K562 (cell line): ENCODE results near the gene ACSS2. TPM values are rescaled to one million over a fixed set of nuclear protein-coding genes. Genes with fewer than 3 reads are reported as not detected.

Experiments used
- ARID2 ChIP-seq: fragments of 450-650 bp; IDR thresholded peaks from 2 replicates; pipeline ENCODE4 v1.6.1; 2017; ENCODE audit warnings: antibody characterized with exemption, mild to moderate bottlenecking
- CC2D1A ChIP-seq: fragments of 450-650 bp; IDR thresholded peaks from 2 replicates; pipeline ENCODE4 v1.6.1; 2017; ENCODE audit warnings: mild to moderate bottlenecking
- CEBPG ChIP-seq, 3 experiments: fragments of 200-800 bp in 1 of 3; sonication (Bioruptor generic) in 1 of 3; sonication (generic) in 1 of 3; formaldehyde crosslinking in 1 of 3; IDR thresholded peaks in 2 of 3; conservative IDR thresholded peaks in 1 of 3; 2 replicates each; pipeline versions ENCODE4 v1.6.1 to v1.8.0; 2016 to 2022; ENCODE audit warnings: missing compliant biosample characterization in 2 of 3, missing genetic modification characterization in 2 of 3, mild to moderate bottlenecking in 1 of 3, missing genetic modification reagents in 1 of 3
- DIDO1 ChIP-seq: fragments of 450-650 bp; IDR thresholded peaks from 2 replicates; pipeline ENCODE4 v1.6.1; 2016; ENCODE audit warnings: low read depth, missing biosample characterization, missing genetic modification characterization
- ELF4 ChIP-seq: fragments of 450-650 bp; formaldehyde crosslinking; IDR thresholded peaks from 2 replicates; pipeline ENCODE4 v1.4.0; 2022; ENCODE audit warnings: missing genetic modification characterization
- HLTF ChIP-seq: fragments of 450-650 bp; IDR thresholded peaks from 2 replicates; pipeline ENCODE4 v1.6.1; 2016
- HNRNPK ChIP-seq: fragments of 200-400 bp; formaldehyde crosslinking; IDR thresholded peaks from one replicate; pipeline ENCODE4 v1.6.1; 2018; ENCODE audit warnings: mild to moderate bottlenecking, low read depth, low read length; ENCODE audit not compliant: poor library complexity, severe bottlenecking
- HNRNPLL ChIP-seq: fragments of 200-400 bp; formaldehyde crosslinking; IDR thresholded peaks from 2 replicates; pipeline ENCODE4 v1.6.1; 2017; ENCODE audit warnings: low read length, low read depth, mild to moderate bottlenecking; ENCODE audit not compliant: poor library complexity, severe bottlenecking
- JUNB ChIP-seq: fragments of 450-650 bp; formaldehyde crosslinking; conservative IDR thresholded peaks from 2 replicates; pipeline ENCODE4 v1.4.0; 2020; ENCODE audit warnings: mild to moderate bottlenecking
- MAZ ChIP-seq, 2 experiments: fragments of 450-650 bp in 1 of 2; sonication (generic) in 1 of 2; formaldehyde crosslinking; IDR thresholded peaks in 1 of 2; conservative IDR thresholded peaks in 1 of 2; 2 replicates each; pipeline versions ENCODE4 v1.4.0 to v1.5.0; 2020; ENCODE audit warnings: mild to moderate bottlenecking in 1 of 2, missing genetic modification reagents in 1 of 2
- NELFE ChIP-seq: IDR thresholded peaks from 2 replicates; pipeline ENCODE4 v1.6.1; 2011; ENCODE audit warnings: mild to moderate bottlenecking; ENCODE audit not compliant: insufficient read depth, insufficient read length
- NFATC3 ChIP-seq: fragments of 450-650 bp; IDR thresholded peaks from 2 replicates; pipeline ENCODE4 v1.6.1; 2017; ENCODE audit warnings: mild to moderate bottlenecking
- RFX5 ChIP-seq: IDR thresholded peaks from 2 replicates; pipeline ENCODE4 v1.6.1; 2011; ENCODE audit warnings: low read depth, mild to moderate bottlenecking, improper control_type of control experiment, low read length
- SETDB1 ChIP-seq: IDR thresholded peaks from one replicate; pipeline ENCODE4 v1.6.1; 2012; ENCODE audit warnings: low read length, control low read depth, inconsistent platforms
- ZKSCAN1 ChIP-seq: fragments of 150-350 bp; IDR thresholded peaks from 2 replicates; pipeline ENCODE4 v1.6.1; 2016; ENCODE audit warnings: low read depth, low read length
- ZNF124 ChIP-seq: sonication (generic); formaldehyde crosslinking; IDR thresholded peaks from 2 replicates; pipeline ENCODE4 v1.8.1; 2022; ENCODE audit warnings: missing genetic modification reagents
- ZNF263 ChIP-seq: sonication (generic); formaldehyde crosslinking; IDR thresholded peaks from 2 replicates; pipeline ENCODE4 v1.8.0; 2022; ENCODE audit warnings: mild to moderate bottlenecking, missing genetic modification reagents, borderline replicate concordance
- ZNF696 ChIP-seq: fragments of 250-450 bp; sonication (Bioruptor Pico); conservative IDR thresholded peaks from 2 replicates; pipeline ENCODE4 v1.4.0; 2020; ENCODE audit warnings: mild to moderate bottlenecking, moderate library complexity
- ZSCAN32 ChIP-seq: fragments of 450-650 bp; formaldehyde crosslinking; IDR thresholded peaks from 2 replicates; pipeline ENCODE4 v1.4.0; 2020; ENCODE audit warnings: mild to moderate bottlenecking, moderate library complexity
- polyA plus RNA-seq, 8 experiments: library from polyadenylated mRNA; depleted of rRNA in 4 of 8; stranded (reverse) in 5 of 8; unstranded in 3 of 8; fragments of >200 nt; fragmentation: Nextera tagmentation in 2 of 8; fragmentation: Illumina TruSeq in 1 of 8; extraction: Ambion mirVana in 2 of 8; extraction: Trizol in 1 of 8; gene quantifications; 2 replicates each; pipeline versions ENCODE4 v1.2.1 to v1.2.3, GENCODE V29; 2011 to 2014; ENCODE audit warnings: inconsistent platforms in 1 of 8, missing spikeins in 1 of 8
- total RNA-seq, 7 experiments: library from RNA; depleted of rRNA in 6 of 7; stranded (reverse); fragments of >200 nt in 6 of 7; fragmentation: Illumina TruSeq in 2 of 7; extraction: Trizol in 2 of 7; gene quantifications; 2 replicates each; pipeline versions ENCODE4 v1.2.1 to v1.2.3, GENCODE V29; 2011 to 2021; ENCODE audit warnings: low replicate concordance in 1 of 7
- TF ChIP-seq, protein P1 (sequence below): sonication (generic); formaldehyde crosslinking; IDR thresholded peaks from 2 replicates; pipeline ENCODE4 v1.8.0; 2022; ENCODE audit warnings: mild to moderate bottlenecking, missing genetic modification reagents
- TF ChIP-seq, protein P2 (sequence below): fragments of 450-650 bp; IDR thresholded peaks from 2 replicates; pipeline ENCODE4 v1.6.1; 2016
- TF ChIP-seq, protein P3 (sequence below): fragments of 450-650 bp; IDR thresholded peaks from 2 replicates; pipeline ENCODE4 v1.6.1; 2016; ENCODE audit warnings: antibody characterized with exemption

Gene ACSS2
- total and polyA plus RNA-seq, 9 of the 15 experiments (the other 6 are each of a cell fraction or from before 2014, with no cell fraction given): 21.9 to 246 (median 66.2) TPM

DNA sequence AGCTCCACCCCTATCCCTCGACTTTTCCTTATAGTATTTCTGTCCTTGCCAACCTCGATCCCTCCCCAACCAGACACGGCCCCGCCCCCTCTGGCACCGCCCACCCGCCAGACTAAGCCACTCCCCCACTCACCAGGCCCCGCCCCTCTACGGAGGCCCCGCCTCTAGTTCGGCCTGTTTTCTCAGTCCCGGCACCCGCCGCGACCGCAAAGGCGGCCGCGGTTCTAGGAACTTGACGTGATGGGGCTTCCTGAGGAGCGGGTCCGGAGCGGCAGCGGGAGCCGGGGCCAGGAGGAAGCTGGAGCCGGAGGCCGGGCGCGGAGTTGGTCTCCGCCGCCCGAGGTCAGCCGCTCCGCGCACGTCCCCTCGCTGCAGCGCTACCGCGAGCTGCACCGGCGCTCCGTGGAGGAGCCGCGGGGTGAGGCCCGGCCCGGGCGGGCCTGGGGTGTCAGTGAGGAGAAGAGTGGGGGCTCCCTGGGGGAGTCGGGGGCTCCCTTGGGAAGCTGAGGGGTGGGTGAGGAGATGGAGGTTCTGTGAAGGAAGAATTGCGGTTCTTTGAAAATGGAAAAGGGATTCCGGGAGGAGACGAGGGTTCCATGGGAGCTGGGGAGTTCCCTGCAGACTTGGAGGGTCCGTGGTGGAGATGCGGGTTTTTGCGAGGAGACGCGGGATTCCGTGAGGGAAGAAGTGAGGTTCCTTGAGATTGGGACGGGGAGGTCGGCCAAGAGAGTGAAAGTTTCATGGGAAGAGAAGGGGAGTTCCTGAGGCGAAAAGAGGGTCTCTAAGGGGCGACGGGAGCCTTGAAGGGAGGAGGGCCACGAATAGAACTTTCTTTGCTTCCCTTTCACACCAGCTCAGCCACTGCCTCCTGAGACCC lies at the start of gene ACSS2 (continued):
- TF ChIP-seq ZSCAN32 (CRISPR knock-in tag) (no peak), ARID2 (0 out of 2 replicates have a peak, but pooled peaks have one; percentile 10), HNRNPK (no peak), ZKSCAN1 (no peak), RFX5 (no peak), ZNF263 (CRISPR knock-in tag) (peak; percentile 14; the same call in 1 of the 2 replicates), SETDB1 (no peak), ELF4 (no peak), NFATC3 (no peak), CEBPG (CRISPR knock-in tag; IDR thresholded peaks at IDR 0.05) (no peak), CEBPG (tag; conservative IDR thresholded peaks at IDR 0.05 in 1 of 2, IDR thresholded peaks at IDR 0.05 in 1 of 2) (no peak), HNRNPLL (no peak), HLTF (peak; percentile 75; the same call in 1 of the 2 replicates), ZNF124 (no peak), MAZ (CRISPR knock-in tag; conservative IDR thresholded peaks at IDR 0.05 in 1 of 2, IDR thresholded peaks at IDR 0.05 in 1 of 2) (peak in 1 of 2 experiments; percentile 40; a peak in 1 of 4 replicates), JUNB (CRISPR knock-in tag) (no peak), ZNF696 (CRISPR knock-in tag) (no peak), NELFE (no peak), CC2D1A (no peak), DIDO1 (tag) (no peak)
- TF ChIP-seq, protein P1, sequence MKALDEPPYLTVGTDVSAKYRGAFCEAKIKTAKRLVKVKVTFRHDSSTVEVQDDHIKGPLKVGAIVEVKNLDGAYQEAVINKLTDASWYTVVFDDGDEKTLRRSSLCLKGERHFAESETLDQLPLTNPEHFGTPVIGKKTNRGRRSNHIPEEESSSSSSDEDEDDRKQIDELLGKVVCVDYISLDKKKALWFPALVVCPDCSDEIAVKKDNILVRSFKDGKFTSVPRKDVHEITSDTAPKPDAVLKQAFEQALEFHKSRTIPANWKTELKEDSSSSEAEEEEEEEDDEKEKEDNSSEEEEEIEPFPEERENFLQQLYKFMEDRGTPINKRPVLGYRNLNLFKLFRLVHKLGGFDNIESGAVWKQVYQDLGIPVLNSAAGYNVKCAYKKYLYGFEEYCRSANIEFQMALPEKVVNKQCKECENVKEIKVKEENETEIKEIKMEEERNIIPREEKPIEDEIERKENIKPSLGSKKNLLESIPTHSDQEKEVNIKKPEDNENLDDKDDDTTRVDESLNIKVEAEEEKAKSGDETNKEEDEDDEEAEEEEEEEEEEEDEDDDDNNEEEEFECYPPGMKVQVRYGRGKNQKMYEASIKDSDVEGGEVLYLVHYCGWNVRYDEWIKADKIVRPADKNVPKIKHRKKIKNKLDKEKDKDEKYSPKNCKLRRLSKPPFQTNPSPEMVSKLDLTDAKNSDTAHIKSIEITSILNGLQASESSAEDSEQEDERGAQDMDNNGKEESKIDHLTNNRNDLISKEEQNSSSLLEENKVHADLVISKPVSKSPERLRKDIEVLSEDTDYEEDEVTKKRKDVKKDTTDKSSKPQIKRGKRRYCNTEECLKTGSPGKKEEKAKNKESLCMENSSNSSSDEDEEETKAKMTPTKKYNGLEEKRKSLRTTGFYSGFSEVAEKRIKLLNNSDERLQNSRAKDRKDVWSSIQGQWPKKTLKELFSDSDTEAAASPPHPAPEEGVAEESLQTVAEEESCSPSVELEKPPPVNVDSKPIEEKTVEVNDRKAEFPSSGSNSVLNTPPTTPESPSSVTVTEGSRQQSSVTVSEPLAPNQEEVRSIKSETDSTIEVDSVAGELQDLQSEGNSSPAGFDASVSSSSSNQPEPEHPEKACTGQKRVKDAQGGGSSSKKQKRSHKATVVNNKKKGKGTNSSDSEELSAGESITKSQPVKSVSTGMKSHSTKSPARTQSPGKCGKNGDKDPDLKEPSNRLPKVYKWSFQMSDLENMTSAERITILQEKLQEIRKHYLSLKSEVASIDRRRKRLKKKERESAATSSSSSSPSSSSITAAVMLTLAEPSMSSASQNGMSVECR (CRISPR knock-in tag): peak; percentile 50; the same call in 1 of the 2 replicates
- TF ChIP-seq, protein P2, sequence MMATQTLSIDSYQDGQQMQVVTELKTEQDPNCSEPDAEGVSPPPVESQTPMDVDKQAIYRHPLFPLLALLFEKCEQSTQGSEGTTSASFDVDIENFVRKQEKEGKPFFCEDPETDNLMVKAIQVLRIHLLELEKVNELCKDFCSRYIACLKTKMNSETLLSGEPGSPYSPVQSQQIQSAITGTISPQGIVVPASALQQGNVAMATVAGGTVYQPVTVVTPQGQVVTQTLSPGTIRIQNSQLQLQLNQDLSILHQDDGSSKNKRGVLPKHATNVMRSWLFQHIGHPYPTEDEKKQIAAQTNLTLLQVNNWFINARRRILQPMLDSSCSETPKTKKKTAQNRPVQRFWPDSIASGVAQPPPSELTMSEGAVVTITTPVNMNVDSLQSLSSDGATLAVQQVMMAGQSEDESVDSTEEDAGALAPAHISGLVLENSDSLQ: no peak
- TF ChIP-seq, protein P3, sequence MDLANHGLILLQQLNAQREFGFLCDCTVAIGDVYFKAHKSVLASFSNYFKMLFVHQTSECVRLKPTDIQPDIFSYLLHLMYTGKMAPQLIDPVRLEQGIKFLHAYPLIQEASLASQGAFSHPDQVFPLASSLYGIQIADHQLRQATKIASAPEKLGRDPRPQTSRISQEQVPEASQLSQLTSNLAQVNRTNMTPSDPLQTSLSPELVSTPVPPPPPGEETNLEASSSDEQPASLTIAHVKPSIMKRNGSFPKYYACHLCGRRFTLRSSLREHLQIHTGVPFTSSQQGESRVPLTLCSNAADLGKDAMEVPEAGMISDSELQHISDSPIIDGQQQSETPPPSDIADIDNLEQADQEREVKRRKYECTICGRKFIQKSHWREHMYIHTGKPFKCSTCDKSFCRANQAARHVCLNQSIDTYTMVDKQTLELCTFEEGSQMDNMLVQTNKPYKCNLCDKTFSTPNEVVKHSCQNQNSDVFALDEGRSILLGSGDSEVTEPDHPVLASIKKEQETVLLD: no peak
